KG1 (cell line): ENCODE measurements around the gene KCTD5.

Source experiments
- DNase-seq: peaks from one replicate; lab custom pipeline; 2025; lab: John Stamatoyannopoulos, UW

Gene KCTD5

GRCh38 chr16:2752035-2752849, 69.9 kb downstream of the KCTD5 start, which contains the start of gene SRRM2:
TSS of gene SRRM2 (plus strand) at chr16:2752638. CDS start at chr16:2756365, 3,727 bp downstream.
- peak; percentile 96 for DNase-seq

GRCh38 chr16:2752850-2753732, 70.8 kb downstream of the KCTD5 start:
- DNase-seq, result peak; percentile 70

- no peak for DNase-seq
Observed at GRCh38 chr16:2753733-2754020, 71.4 kb downstream of the KCTD5 start.

DNA sequence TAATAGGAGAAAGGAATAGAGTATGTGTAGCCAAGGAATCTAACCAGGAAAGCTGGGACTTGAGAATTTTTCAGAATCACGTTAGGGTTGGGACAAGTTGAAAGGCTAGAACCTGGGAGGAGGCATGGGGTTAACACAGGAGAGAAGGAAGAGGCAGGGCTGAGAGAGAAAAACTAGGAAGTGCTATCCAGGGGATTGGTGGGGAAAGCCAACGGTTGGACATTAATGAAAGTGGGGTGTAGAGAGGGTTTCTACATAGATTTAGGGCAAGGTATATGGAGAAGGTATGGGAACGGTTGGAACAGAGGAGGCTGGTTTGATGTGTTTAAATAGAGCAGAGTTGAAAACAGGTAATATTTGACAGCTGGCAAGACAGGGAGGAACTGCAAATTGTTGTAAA, 72.8 kb downstream of the KCTD5 start:
- DNase-seq, result no peak

GRCh38 chr16:2756288-2757015, 74.1 kb downstream of the KCTD5 start:
- no peak for DNase-seq

- no peak for DNase-seq
Observed at GRCh38 chr16:2757344-2757743, 75.0 kb downstream of the KCTD5 start.
